Prostate gland (tissue), 2 donors: Measurements from ENCODE around the gene PFKFB3.

ENCODE experiments used
- CTCF ChIP-seq, 4 experiments: fragments of 200-600 bp in 2 of 4; fragments of 450-650 bp in 2 of 4; sonication (generic) in 2 of 4; IDR thresholded peaks; 1 replicate in 3 of 4; 2 replicates in 1 of 4; pipeline ENCODE4 v1.5.1; 2016 to 2019; ENCODE audit warnings: antibody characterized with exemption in 4 of 4, mild to moderate bottlenecking in 2 of 4, moderate library complexity in 2 of 4
- POLR2A ChIP-seq: fragments of 450-650 bp; IDR thresholded peaks from one replicate; pipeline ENCODE4 v1.6.1; 2016; ENCODE audit warnings: antibody characterized with exemption, mild to moderate bottlenecking

GRCh38 chr10:6275022-6275997 lies 72.6 kb downstream of the PFKFB3 start:
- peak in 1 of 4 experiments; percentile 3 for TF ChIP-seq CTCF (IDR thresholded peaks at IDR 0.05)
- no peak for TF ChIP-seq POLR2A
